Renal cortical epithelial cell (primary cell): Measurements from ENCODE around the gene ATIC. TPM values are rescaled to one million over a fixed set of nuclear protein-coding genes. Genes with fewer than 3 reads are reported as not detected.

ENCODE experiments used
- DNase-seq: peaks from one replicate; pipeline ENCODE4 v3.0.0-alpha.2; 2011; ENCODE audit warnings: low read depth
- total RNA-seq: library from RNA; depleted of rRNA; stranded (reverse); fragments of >200 nt; gene quantifications from 2 replicates; pipeline ENCODE4 v1.2.3, GENCODE V29; 2014

The ATIC gene
- total RNA-seq, 1 donor from 2014 or later, result 90.1 TPM

GRCh38 chr2:215376103-215376780 lies 64.4 kb downstream of the ATIC start:
- DNase-seq, result no peak

- DNase-seq, result no peak
Measured at GRCh38 chr2:215377283-215377682, 65.4 kb downstream of the ATIC start.

- no peak for DNase-seq
Measured at GRCh38 chr2:215378045-215378444, 66.2 kb downstream of the ATIC start.

- no peak for DNase-seq
Measured at GRCh38 chr2:215379039-215379438, 67.2 kb downstream of the ATIC start.

- no peak for DNase-seq
Measured at GRCh38 chr2:215379948-215380347, 68.1 kb downstream of the ATIC start.

GRCh38 chr2:215380699-215381098 lies 68.8 kb downstream of the ATIC start:
- no peak for DNase-seq

GRCh38 chr2:215382011-215382410 lies 70.2 kb downstream of the ATIC start:
- no peak for DNase-seq

- DNase-seq, result no peak
Measured at GRCh38 chr2:215382480-215382879, 70.6 kb downstream of the ATIC start.

GRCh38 chr2:215383652-215384279 lies 71.9 kb downstream of the ATIC start:
- no peak for DNase-seq

GRCh38 chr2:215384710-215385109 lies 72.9 kb downstream of the ATIC start:
- no peak for DNase-seq

- DNase-seq, result no peak
Measured at GRCh38 chr2:215386566-215386965, 74.7 kb downstream of the ATIC start.

GRCh38 chr2:215388002-215388728 lies 76.3 kb downstream of the ATIC start:
- no peak for DNase-seq

- no peak for DNase-seq
Measured at GRCh38 chr2:215390550-215390913, 78.7 kb downstream of the ATIC start.

- peak; percentile 41 for DNase-seq
Measured at GRCh38 chr2:215391531-215391930, 79.7 kb downstream of the ATIC start.

GRCh38 chr2:215392164-215392563 lies 80.3 kb downstream of the ATIC start:
- DNase-seq, result no peak

GRCh38 chr2:215392687-215393270 lies 80.9 kb downstream of the ATIC start:
- DNase-seq, result no peak

GRCh38 chr2:215394102-215394805 lies 82.4 kb downstream of the ATIC start:
- no peak for DNase-seq

- no peak for DNase-seq
Measured at GRCh38 chr2:215395687-215396460, 84.0 kb downstream of the ATIC start.

- DNase-seq, result peak; percentile 82
Measured at GRCh38 chr2:215396595-215397313, 84.9 kb downstream of the ATIC start.

GRCh38 chr2:215397632-215398341 lies 85.9 kb downstream of the ATIC start:
- DNase-seq, result no peak
